GM23338 (cell line): ENCODE results near the gene CFAP74. TPM values are rescaled to one million over a fixed set of nuclear protein-coding genes. Genes with fewer than 3 reads are reported as not detected.

ENCODE experiments used
- ATAC-seq: fragments of 200-7000 bp; cut with Tn5 transposase; 3 replicates; pipeline ENCODE4 v1.9.1; 2020
- DNase-seq: peaks from one replicate; pipeline ENCODE4 v3.0.0-alpha.2; 2015; ENCODE audit warnings: low spot score
- H2AFZ ChIP-seq: fragments of 200-600 bp; sonication (generic); 2 replicates; pipeline ENCODE4 v1.8.0; 2016; ENCODE audit warnings: antibody characterized with exemption, mild to moderate bottlenecking, moderate library complexity
- H3F3A ChIP-seq: fragments of 200-600 bp; sonication (generic); replicated peaks from 2 replicates; pipeline ENCODE4 v1.8.0; 2017; ENCODE audit warnings: antibody characterized with exemption, mixed run types, low read depth
- H3K27ac ChIP-seq: fragments of 200-600 bp; sonication (generic); 2 replicates; pipeline ENCODE4 v1.6.1; 2016; ENCODE audit warnings: low read depth
- H3K27me3 ChIP-seq: fragments of 200-600 bp; sonication (generic); 2 replicates; pipeline ENCODE4 v1.8.0; 2016; ENCODE audit warnings: mild to moderate bottlenecking, mixed run types, moderate library complexity; ENCODE audit not compliant: insufficient read depth
- H3K36me3 ChIP-seq: fragments of 200-600 bp; sonication (generic); 2 replicates; pipeline ENCODE4 v1.8.0; 2016; ENCODE audit warnings: mild to moderate bottlenecking; ENCODE audit not compliant: insufficient read depth
- H3K4me1 ChIP-seq: fragments of 200-600 bp; sonication (generic); 2 replicates; pipeline ENCODE4 v1.8.0; 2016; ENCODE audit warnings: mild to moderate bottlenecking, moderate library complexity; ENCODE audit not compliant: insufficient read depth
- H3K4me2 ChIP-seq: fragments of 200-600 bp; sonication (generic); 2 replicates; pipeline ENCODE4 v1.7.1; 2017; ENCODE audit warnings: mixed run types
- H3K4me3 ChIP-seq: fragments of 200-600 bp; sonication (generic); 2 replicates; pipeline ENCODE4 v1.6.1; 2016; ENCODE audit warnings: mixed run types
- H3K79me2 ChIP-seq: fragments of 200-600 bp; sonication (generic); replicated peaks from 2 replicates; pipeline ENCODE4 v1.8.0; 2017; ENCODE audit warnings: mild to moderate bottlenecking; ENCODE audit not compliant: insufficient read depth
- H3K9me2 ChIP-seq: fragments of 200-600 bp; sonication (generic); 2 replicates; pipeline ENCODE4 v1.8.0; 2017; ENCODE audit not compliant: insufficient read depth
- H4K20me1 ChIP-seq: fragments of 200-600 bp; sonication (generic); replicated peaks from 2 replicates; pipeline ENCODE4 v1.8.0; 2017; ENCODE audit warnings: mild to moderate bottlenecking; ENCODE audit not compliant: insufficient read depth
- H3K27ac Mint-ChIP-seq: 2 replicates; pipeline ENCODE4 v1.8.0; 2020; ENCODE audit warnings: inconsistent platforms, mild to moderate bottlenecking, moderate library complexity, mixed read lengths
- H3K27me3 Mint-ChIP-seq: 3 replicates; pipeline ENCODE4 v1.8.0; 2022; ENCODE audit warnings: low read depth, mild to moderate bottlenecking, moderate library complexity, mixed read lengths, inconsistent platforms; ENCODE audit not compliant: insufficient read depth, poor library complexity
- H3K36me3 Mint-ChIP-seq: 3 replicates; pipeline ENCODE4 v1.8.0; 2021; ENCODE audit warnings: low read depth, mild to moderate bottlenecking, inconsistent platforms, moderate library complexity, mixed read lengths
- H3K4me1 Mint-ChIP-seq: 3 replicates; pipeline ENCODE4 v1.8.0; 2020; ENCODE audit warnings: mild to moderate bottlenecking, inconsistent platforms, mixed read lengths
- H3K4me3 Mint-ChIP-seq: 3 replicates; pipeline ENCODE4 v1.8.0; 2021; ENCODE audit warnings: moderate library complexity, mild to moderate bottlenecking, inconsistent platforms, mixed read lengths
- H3K9me3 Mint-ChIP-seq: 3 replicates; pipeline ENCODE4 v1.8.0; 2020; ENCODE audit warnings: moderate library complexity, mild to moderate bottlenecking, inconsistent platforms, mixed read lengths
- CREB1 ChIP-seq: fragments of 250-450 bp; sonication (Bioruptor Pico); IDR thresholded peaks from 2 replicates; pipeline ENCODE4 v1.5.0; 2020; ENCODE audit warnings: low read depth, mild to moderate bottlenecking, moderate library complexity
- EZH2phosphoT487 ChIP-seq: fragments of 200-600 bp; sonication (generic); IDR thresholded peaks from one replicate; pipeline ENCODE4 v1.8.1; 2018; ENCODE audit warnings: antibody characterized with exemption; ENCODE audit not compliant: unreplicated experiment
- POLR2AphosphoS5 ChIP-seq: IDR thresholded peaks from 2 replicates; pipeline ENCODE4 v1.6.1; 2016; ENCODE audit warnings: antibody characterized with exemption, low read depth
- STAT1 ChIP-seq: IDR thresholded peaks from one replicate; pipeline ENCODE4 v1.6.1; 2016; ENCODE audit warnings: antibody characterized with exemption; ENCODE audit not compliant: unreplicated experiment
- ZNF331 ChIP-seq: fragments of 250-450 bp; sonication (Bioruptor Pico); IDR thresholded peaks from 2 replicates; pipeline ENCODE4 v1.5.0; 2020; ENCODE audit warnings: low read depth, mild to moderate bottlenecking, moderate library complexity
- polyA plus RNA-seq: library from polyadenylated mRNA; unstranded; fragments of >200 nt; fragmentation: Nextera tagmentation; extraction: Ambion mirVana; gene quantifications from 2 replicates; pipeline ENCODE4 v1.2.1, GENCODE V29; 2016
- total RNA-seq: library from RNA; depleted of rRNA; stranded (reverse); fragments of >200 nt; shearing (Covaris generic); gene quantifications from 2 replicates; pipeline ENCODE4 v1.2.3, GENCODE V29; 2014
- TF ChIP-seq, protein P1 (sequence below): IDR thresholded peaks from one replicate; pipeline ENCODE4 v1.6.1; 2018; ENCODE audit warnings: antibody characterized with exemption; ENCODE audit not compliant: unreplicated experiment
- TF ChIP-seq, protein P2 (sequence below): IDR thresholded peaks from 2 replicates; pipeline ENCODE4 v1.6.1; 2016; ENCODE audit warnings: antibody characterized with exemption
- TF ChIP-seq, protein P3 (sequence below), 2 experiments: fragments of 200-600 bp in 1 of 2; sonication (generic) in 1 of 2; conservative IDR thresholded peaks; 2 replicates each; pipeline versions ENCODE4 v1.5.1 to v1.6.1; 2016 to 2017; ENCODE audit warnings: antibody characterized with exemption in 2 of 2, low read depth in 2 of 2, mild to moderate bottlenecking in 2 of 2, moderate library complexity in 1 of 2

The CFAP74 gene
- total and polyA plus RNA-seq, 2 experiments from 2014 or later: 0.21 TPM; not detected in 1

DNA sequence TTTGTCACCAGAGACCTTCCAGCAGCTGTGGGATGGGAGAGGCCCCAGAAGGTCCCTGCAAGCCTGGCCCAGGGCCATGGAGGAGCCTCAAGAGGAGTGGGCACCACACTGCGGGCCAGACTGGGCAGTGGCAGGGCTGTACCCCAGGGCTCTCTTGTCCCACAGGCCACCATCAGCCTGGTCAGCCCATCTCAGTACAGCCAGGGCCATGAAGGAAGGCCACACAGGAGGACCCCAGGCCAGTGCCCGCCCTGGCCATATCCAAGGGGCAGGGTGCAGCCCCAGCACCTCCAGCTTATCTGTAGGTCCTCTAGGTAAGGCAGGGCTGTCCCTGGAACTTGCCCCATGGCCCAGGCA, 109.6 kb downstream of the CFAP74 start (continued):
- TF ChIP-seq, protein P1, sequence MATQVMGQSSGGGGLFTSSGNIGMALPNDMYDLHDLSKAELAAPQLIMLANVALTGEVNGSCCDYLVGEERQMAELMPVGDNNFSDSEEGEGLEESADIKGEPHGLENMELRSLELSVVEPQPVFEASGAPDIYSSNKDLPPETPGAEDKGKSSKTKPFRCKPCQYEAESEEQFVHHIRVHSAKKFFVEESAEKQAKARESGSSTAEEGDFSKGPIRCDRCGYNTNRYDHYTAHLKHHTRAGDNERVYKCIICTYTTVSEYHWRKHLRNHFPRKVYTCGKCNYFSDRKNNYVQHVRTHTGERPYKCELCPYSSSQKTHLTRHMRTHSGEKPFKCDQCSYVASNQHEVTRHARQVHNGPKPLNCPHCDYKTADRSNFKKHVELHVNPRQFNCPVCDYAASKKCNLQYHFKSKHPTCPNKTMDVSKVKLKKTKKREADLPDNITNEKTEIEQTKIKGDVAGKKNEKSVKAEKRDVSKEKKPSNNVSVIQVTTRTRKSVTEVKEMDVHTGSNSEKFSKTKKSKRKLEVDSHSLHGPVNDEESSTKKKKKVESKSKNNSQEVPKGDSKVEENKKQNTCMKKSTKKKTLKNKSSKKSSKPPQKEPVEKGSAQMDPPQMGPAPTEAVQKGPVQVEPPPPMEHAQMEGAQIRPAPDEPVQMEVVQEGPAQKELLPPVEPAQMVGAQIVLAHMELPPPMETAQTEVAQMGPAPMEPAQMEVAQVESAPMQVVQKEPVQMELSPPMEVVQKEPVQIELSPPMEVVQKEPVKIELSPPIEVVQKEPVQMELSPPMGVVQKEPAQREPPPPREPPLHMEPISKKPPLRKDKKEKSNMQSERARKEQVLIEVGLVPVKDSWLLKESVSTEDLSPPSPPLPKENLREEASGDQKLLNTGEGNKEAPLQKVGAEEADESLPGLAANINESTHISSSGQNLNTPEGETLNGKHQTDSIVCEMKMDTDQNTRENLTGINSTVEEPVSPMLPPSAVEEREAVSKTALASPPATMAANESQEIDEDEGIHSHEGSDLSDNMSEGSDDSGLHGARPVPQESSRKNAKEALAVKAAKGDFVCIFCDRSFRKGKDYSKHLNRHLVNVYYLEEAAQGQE: no peak
- TF ChIP-seq STAT1: no peak
- TF ChIP-seq ZNF331: no peak
- TF ChIP-seq, protein P2, sequence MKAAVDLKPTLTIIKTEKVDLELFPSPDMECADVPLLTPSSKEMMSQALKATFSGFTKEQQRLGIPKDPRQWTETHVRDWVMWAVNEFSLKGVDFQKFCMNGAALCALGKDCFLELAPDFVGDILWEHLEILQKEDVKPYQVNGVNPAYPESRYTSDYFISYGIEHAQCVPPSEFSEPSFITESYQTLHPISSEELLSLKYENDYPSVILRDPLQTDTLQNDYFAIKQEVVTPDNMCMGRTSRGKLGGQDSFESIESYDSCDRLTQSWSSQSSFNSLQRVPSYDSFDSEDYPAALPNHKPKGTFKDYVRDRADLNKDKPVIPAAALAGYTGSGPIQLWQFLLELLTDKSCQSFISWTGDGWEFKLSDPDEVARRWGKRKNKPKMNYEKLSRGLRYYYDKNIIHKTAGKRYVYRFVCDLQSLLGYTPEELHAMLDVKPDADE: no peak
- no peak for TF ChIP-seq EZH2phosphoT487
- TF ChIP-seq POLR2AphosphoS5: no peak; the same call in 1 of the 2 replicates
- TF ChIP-seq CREB1 (CRISPR knock-in tag): no peak

DNA sequence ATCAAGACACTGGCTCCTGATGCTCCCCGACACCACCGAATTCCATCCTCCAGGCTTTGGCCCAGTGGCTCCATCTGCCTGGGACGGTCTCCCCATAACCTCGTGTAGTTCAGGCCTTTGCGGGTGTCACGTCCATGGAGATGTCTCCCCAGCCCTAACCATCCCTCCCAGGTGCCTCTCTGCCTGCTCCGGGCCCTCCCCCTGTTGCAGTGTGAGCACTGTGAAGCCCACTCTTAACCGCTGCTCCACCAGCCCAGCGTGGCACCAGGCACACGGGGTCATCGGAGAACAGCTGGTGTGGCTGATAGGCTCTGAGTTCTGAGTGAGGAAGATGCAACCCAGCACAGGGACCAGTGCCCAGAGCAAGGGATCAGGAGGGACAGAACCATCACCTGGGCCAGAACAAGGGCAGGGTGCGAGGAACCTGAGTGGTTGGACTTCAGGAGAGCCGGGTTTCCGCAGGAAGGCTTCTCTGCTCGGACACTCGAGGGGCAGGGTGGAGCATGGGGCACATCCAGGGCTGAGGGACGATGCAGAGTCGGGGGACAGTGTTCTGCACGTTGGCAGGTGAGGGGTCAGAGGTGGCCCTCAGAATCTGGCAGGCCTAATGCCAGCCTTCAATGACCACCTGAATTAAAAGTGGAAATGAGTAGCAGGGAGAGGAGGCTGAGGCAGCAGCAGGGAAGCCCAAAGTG, 110.1 kb downstream of the CFAP74 start:
- ATAC-seq: no peak
- Histone ChIP-seq H3K27ac (no peak overlapping the region), H3K36me3 (no peaks in the 10 kb centered on the region), H3K9me2 (no peaks in the 10 kb centered on the region), H3K4me3 (no peak overlapping the region), H3K27me3 (no peaks in the 10 kb centered on the region), H2AFZ (no peak overlapping the region), H3K4me2 (no peak overlapping the region), H4K20me1 (peaks cover 8% of the 10 kb centered on the region; the same call in 1 of the 2 replicates), H3K4me1 (peaks cover 21% of the 10 kb centered on the region), H3K79me2 (peaks cover 27% of the 10 kb centered on the region), H3F3A (peaks cover 22% of the 10 kb centered on the region)
- Mint-ChIP-seq H3K27ac (peak overlapping the region; percentile 56; the same call in 1 of the 2 replicates), H3K4me3 (no peak overlapping the region), H3K4me1 (peaks cover 40% of the 10 kb centered on the region), H3K9me3 (no peaks in the 10 kb centered on the region; the same call in 2 of the 3 replicates), H3K27me3 (peaks cover 13% of the 10 kb centered on the region), H3K36me3 (no peaks in the 10 kb centered on the region; the same call in 2 of the 3 replicates)
- DNase-seq: no peak
- TF ChIP-seq, protein P1: no peak
- TF ChIP-seq CREB1 (CRISPR knock-in tag): no peak
- TF ChIP-seq, protein P3, sequence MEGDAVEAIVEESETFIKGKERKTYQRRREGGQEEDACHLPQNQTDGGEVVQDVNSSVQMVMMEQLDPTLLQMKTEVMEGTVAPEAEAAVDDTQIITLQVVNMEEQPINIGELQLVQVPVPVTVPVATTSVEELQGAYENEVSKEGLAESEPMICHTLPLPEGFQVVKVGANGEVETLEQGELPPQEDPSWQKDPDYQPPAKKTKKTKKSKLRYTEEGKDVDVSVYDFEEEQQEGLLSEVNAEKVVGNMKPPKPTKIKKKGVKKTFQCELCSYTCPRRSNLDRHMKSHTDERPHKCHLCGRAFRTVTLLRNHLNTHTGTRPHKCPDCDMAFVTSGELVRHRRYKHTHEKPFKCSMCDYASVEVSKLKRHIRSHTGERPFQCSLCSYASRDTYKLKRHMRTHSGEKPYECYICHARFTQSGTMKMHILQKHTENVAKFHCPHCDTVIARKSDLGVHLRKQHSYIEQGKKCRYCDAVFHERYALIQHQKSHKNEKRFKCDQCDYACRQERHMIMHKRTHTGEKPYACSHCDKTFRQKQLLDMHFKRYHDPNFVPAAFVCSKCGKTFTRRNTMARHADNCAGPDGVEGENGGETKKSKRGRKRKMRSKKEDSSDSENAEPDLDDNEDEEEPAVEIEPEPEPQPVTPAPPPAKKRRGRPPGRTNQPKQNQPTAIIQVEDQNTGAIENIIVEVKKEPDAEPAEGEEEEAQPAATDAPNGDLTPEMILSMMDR (conservative IDR thresholded peaks at IDR 0.05; ENCODE audit: low read depth in 2 of 2): no peak
- TF ChIP-seq, protein P2: no peak
- no peak for TF ChIP-seq POLR2AphosphoS5
